Testis (tissue), 2 donors: ENCODE measurements around the gene ADH1A.

Source experiments
- POLR2A ChIP-seq: fragments of 450-650 bp; IDR thresholded peaks from one replicate; pipeline ENCODE4 v1.6.1; 2017; ENCODE audit warnings: antibody characterized with exemption, mild to moderate bottlenecking, moderate library complexity
- TF ChIP-seq, protein P1 (sequence below), 3 experiments: fragments of 450-650 bp in 2 of 3; fragments of 200-600 bp in 1 of 3; sonication (generic) in 1 of 3; IDR thresholded peaks; one replicate each; pipeline ENCODE4 v1.5.1; 2016 to 2019; ENCODE audit warnings: antibody characterized with exemption in 3 of 3, mild to moderate bottlenecking in 2 of 3, moderate library complexity in 1 of 3

DNA sequence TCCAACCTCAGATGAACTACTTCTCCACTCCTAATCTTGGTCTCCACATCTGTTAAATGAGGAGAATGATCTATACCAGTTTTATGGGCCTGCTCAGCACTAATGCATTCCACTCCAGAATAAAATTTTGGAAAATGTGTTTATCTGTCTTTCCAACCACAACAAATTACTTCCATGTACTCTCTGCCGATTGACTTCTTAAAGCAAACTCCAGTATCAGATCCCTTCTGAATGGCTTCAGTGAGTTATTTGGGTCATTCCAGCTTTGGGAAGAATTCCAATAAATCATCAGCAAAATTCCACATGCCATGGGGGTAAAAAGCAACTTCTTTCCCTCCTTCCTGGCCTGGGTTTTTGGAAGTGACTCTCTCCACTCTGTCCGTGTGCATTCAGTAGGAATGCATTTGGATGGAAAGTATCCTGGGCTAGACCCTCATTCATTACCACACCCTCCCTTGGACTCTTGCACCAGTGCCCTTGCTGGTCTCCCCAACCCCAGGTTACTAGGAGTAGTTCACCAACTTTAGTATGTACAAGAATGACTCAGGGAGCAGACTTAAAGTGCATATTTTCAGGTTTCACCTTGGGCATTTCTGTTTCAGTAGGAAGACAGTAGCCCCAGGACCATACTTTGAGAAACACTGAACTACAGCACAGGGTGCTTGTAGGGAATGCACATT, 56.3 kb downstream of the ADH1A start:
- TF ChIP-seq, protein P1, sequence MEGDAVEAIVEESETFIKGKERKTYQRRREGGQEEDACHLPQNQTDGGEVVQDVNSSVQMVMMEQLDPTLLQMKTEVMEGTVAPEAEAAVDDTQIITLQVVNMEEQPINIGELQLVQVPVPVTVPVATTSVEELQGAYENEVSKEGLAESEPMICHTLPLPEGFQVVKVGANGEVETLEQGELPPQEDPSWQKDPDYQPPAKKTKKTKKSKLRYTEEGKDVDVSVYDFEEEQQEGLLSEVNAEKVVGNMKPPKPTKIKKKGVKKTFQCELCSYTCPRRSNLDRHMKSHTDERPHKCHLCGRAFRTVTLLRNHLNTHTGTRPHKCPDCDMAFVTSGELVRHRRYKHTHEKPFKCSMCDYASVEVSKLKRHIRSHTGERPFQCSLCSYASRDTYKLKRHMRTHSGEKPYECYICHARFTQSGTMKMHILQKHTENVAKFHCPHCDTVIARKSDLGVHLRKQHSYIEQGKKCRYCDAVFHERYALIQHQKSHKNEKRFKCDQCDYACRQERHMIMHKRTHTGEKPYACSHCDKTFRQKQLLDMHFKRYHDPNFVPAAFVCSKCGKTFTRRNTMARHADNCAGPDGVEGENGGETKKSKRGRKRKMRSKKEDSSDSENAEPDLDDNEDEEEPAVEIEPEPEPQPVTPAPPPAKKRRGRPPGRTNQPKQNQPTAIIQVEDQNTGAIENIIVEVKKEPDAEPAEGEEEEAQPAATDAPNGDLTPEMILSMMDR (IDR thresholded peaks at IDR 0.05) = no peak
- no peak for TF ChIP-seq POLR2A
